Activated naive CD4-positive, alpha-beta T cell treated with anti-CD3 and anti-CD28 coated beads, Interleukin-2, amount 10 ng/mL, durations not matched to agents 7 days and 5 days (primary cell): ENCODE results near the gene FFAR4.

Source experiments
- CTCF ChIA-PET: fragments of 350-600 bp; sonication (Branson Sonifier 250); formaldehyde crosslinking; loops from one replicate; lab custom pipeline; 2021; ENCODE audit warnings: antibody characterized with exemption; lab: Charles Lee
- DNase-seq: peaks from one replicate; pipeline ENCODE4 v3.0.0-alpha.2; 2020
- H3K27ac Mint-ChIP-seq: one replicate; pipeline ENCODE4 v1.8.0; 2021; ENCODE audit warnings: mild to moderate bottlenecking, moderate library complexity, mixed read lengths
- H3K27me3 Mint-ChIP-seq: one replicate; pipeline ENCODE4 v1.8.0; 2021; ENCODE audit warnings: mild to moderate bottlenecking, mixed read lengths
- H3K36me3 Mint-ChIP-seq: one replicate; pipeline ENCODE4 v1.8.0; 2021; ENCODE audit warnings: mixed read lengths
- H3K4me1 Mint-ChIP-seq: one replicate; pipeline ENCODE4 v1.8.0; 2021; ENCODE audit warnings: mixed read lengths
- H3K4me3 Mint-ChIP-seq: one replicate; pipeline ENCODE4 v1.8.0; 2021; ENCODE audit warnings: mild to moderate bottlenecking, moderate library complexity, mixed read lengths
- H3K9me3 Mint-ChIP-seq: one replicate; pipeline ENCODE4 v1.8.0; 2021; ENCODE audit warnings: mixed read lengths

The FFAR4 gene

GRCh38 chr10:93630625-93631557 lies 64.4 kb downstream of the FFAR4 start:
- no peak overlapping the region for H3K27ac Mint-ChIP-seq
- no peak overlapping the region for H3K4me3 Mint-ChIP-seq
- no peaks in the 10 kb centered on the region for H3K36me3 Mint-ChIP-seq
- H3K27me3 Mint-ChIP-seq = peaks cover 14% of the 10 kb centered on the region
- no peak for DNase-seq
- H3K9me3 Mint-ChIP-seq = no peaks in the 10 kb centered on the region
- CTCF ChIA-PET = no interaction called here
- no peaks in the 10 kb centered on the region for H3K4me1 Mint-ChIP-seq
